GM12873 (cell line): ENCODE data around the gene MBLAC1.
A peak's percentile ranks its signal among the peaks of the same experiment; 100 is the strongest.

Experiments
- CTCF ChIP-seq: IDR thresholded peaks from 2 replicates; pipeline ENCODE4 v1.5.1; 2012; ENCODE audit warnings: low read depth, mild to moderate bottlenecking, moderate library complexity, low read length, control low read depth; ENCODE audit not compliant: insufficient read depth; ENCODE audit errors: missing control alignments

The MBLAC1 gene

GRCh38 chr7:100126931-100127865 is at the start of gene MBLAC1:
TSS of gene MBLAC1 (plus strand) at chr7:100126967. CDS start at chr7:100127396, 429 bp downstream.
- peak; percentile 7 for TF ChIP-seq CTCF

- TF ChIP-seq CTCF = no peak
Measured at GRCh38 chr7:100077205-100077604, 49.6 kb upstream of the MBLAC1 start.

GRCh38 chr7:100079024-100079560 is 47.7 kb upstream of the MBLAC1 start:
- no peak for TF ChIP-seq CTCF

- no peak for TF ChIP-seq CTCF
Measured at GRCh38 chr7:100080907-100081534, 45.7 kb upstream of the MBLAC1 start.

GRCh38 chr7:100081535-100082102 is 45.1 kb upstream of the MBLAC1 start, which contains the start of gene ZNF3:
TSS of gene ZNF3 (minus strand) at chr7:100081723. CDS start at chr7:100077357, 4,366 bp downstream.
- TF ChIP-seq CTCF = peak; percentile 82

GRCh38 chr7:100082978-100083377 is 43.8 kb upstream of the MBLAC1 start:
- no peak for TF ChIP-seq CTCF

GRCh38 chr7:100085515-100085914 is 41.3 kb upstream of the MBLAC1 start:
- no peak for TF ChIP-seq CTCF
